ENCODE measurements around the gene CAPZB.

Gene CAPZB

GRCh38 chr1:19363536-19364152, 121.7 kb downstream of the CAPZB start:
- DNase-seq = no peak

GRCh38 chr1:19361611-19362147, 123.7 kb downstream of the CAPZB start:
- DNase-seq = no peak

- no peak for DNase-seq
Measured at GRCh38 chr1:19360843-19361610, 124.3 kb downstream of the CAPZB start.

GRCh38 chr1:19360432-19360831, 124.9 kb downstream of the CAPZB start:
- DNase-seq = no peak

GRCh38 chr1:19360016-19360415, 125.3 kb downstream of the CAPZB start:
- no peak for DNase-seq

GRCh38 chr1:19359357-19359756, 126.0 kb downstream of the CAPZB start:
- DNase-seq = no peak

- no peak for DNase-seq
Measured at GRCh38 chr1:19358710-19359109, 126.6 kb downstream of the CAPZB start.

- DNase-seq = no peak
Measured at GRCh38 chr1:19357299-19357986, 127.9 kb downstream of the CAPZB start.

- no peak for DNase-seq
Measured at GRCh38 chr1:19356266-19356665, 129.1 kb downstream of the CAPZB start.

GRCh38 chr1:19354531-19354981, 130.8 kb downstream of the CAPZB start:
- DNase-seq = no peak

GRCh38 chr1:19353596-19353995, 131.7 kb downstream of the CAPZB start:
- DNase-seq = no peak

- no peak for DNase-seq
Measured at GRCh38 chr1:19352839-19353238, 132.5 kb downstream of the CAPZB start.

GRCh38 chr1:19351873-19352272, 133.5 kb downstream of the CAPZB start:
- no peak for DNase-seq

- no peak for DNase-seq
Measured at GRCh38 chr1:19350566-19350965, 134.8 kb downstream of the CAPZB start.

- no peak for DNase-seq
Measured at GRCh38 chr1:19349999-19350398, 135.3 kb downstream of the CAPZB start.

GRCh38 chr1:19348441-19349198, 136.7 kb downstream of the CAPZB start:
- no peak for DNase-seq

GRCh38 chr1:19347533-19348172, 137.7 kb downstream of the CAPZB start:
- DNase-seq = no peak

GRCh38 chr1:19346026-19346425, 139.3 kb downstream of the CAPZB start:
- no peak for DNase-seq

- no peak for DNase-seq
Measured at GRCh38 chr1:19345391-19345790, 139.9 kb downstream of the CAPZB start.

- no peak for DNase-seq
Measured at GRCh38 chr1:19344831-19345230, 140.5 kb downstream of the CAPZB start.

- DNase-seq = peak; percentile 74
Measured at GRCh38 chr1:19344372-19344810, 140.9 kb downstream of the CAPZB start.

GRCh38 chr1:19343617-19344350, 141.6 kb downstream of the CAPZB start:
- DNase-seq = no peak
